Skeletal muscle satellite cell (primary cell): Measurements from ENCODE around the gene RNF151.

ENCODE experiments used
- H3K27me3 ChIP-seq: 2 replicates; pipeline ENCODE4 v1.7.0; 2013; ENCODE audit warnings: low read length; ENCODE audit not compliant: control insufficient read depth, insufficient read depth
- H3K36me3 ChIP-seq: 2 replicates; pipeline ENCODE4 v1.7.0; 2013; ENCODE audit warnings: mild to moderate bottlenecking, control low read depth, low read length; ENCODE audit not compliant: insufficient read depth
- H3K4me1 ChIP-seq: 2 replicates; pipeline ENCODE4 v1.7.0; 2013; ENCODE audit warnings: low read length; ENCODE audit not compliant: control insufficient read depth, insufficient read depth
- H3K4me2 ChIP-seq: 2 replicates; pipeline ENCODE4 v1.7.0; 2013; ENCODE audit warnings: mild to moderate bottlenecking, low read length
- H3K4me3 ChIP-seq: 2 replicates; pipeline ENCODE4 v1.7.0; 2013; ENCODE audit warnings: low read length
- H3K9ac ChIP-seq: 2 replicates; pipeline ENCODE4 v1.7.0; 2013; ENCODE audit warnings: mild to moderate bottlenecking, low read depth, low read length, moderate library complexity
- H3K9me3 ChIP-seq: replicated peaks from 2 replicates; pipeline ENCODE4 v1.7.0; 2013; ENCODE audit warnings: mild to moderate bottlenecking, control low read depth, low read length

Gene RNF151

GRCh38 chr16:1976216-1976520, 9.5 kb downstream of the RNF151 start:
- H3K4me1 ChIP-seq, result peaks cover 4% of the 10 kb centered on the region
- H3K27me3 ChIP-seq, result peaks cover 17% of the 10 kb centered on the region
- H3K9me3 ChIP-seq, result no peaks in the 10 kb centered on the region
- H3K36me3 ChIP-seq, result peaks cover 52% of the 10 kb centered on the region
- no peak overlapping the region for H3K4me3 ChIP-seq
- H3K4me2 ChIP-seq, result no peak overlapping the region
- H3K9ac ChIP-seq, result no peak overlapping the region

- H3K9ac ChIP-seq, result no peak overlapping the region
- H3K27me3 ChIP-seq, result peaks cover 28% of the 10 kb centered on the region
- peaks cover 50% of the 10 kb centered on the region for H3K36me3 ChIP-seq
Observed at GRCh38 chr16:1976951-1977874, 10.6 kb downstream of the RNF151 start.

GRCh38 chr16:1977875-1978268, 11.2 kb downstream of the RNF151 start:
- H3K9me3 ChIP-seq, result no peaks in the 10 kb centered on the region
- no peak overlapping the region for H3K9ac ChIP-seq
- peaks cover 33% of the 10 kb centered on the region for H3K27me3 ChIP-seq
- H3K4me3 ChIP-seq, result no peak overlapping the region
- peaks cover under 1% of the 10 kb centered on the region for H3K4me1 ChIP-seq
- peaks cover 50% of the 10 kb centered on the region for H3K36me3 ChIP-seq
- no peak overlapping the region for H3K4me2 ChIP-seq

More at GRCh38 chr16:1976951-1977874, 10.6 kb downstream of the RNF151 start:
- Histone ChIP-seq H3K4me3 (no peak overlapping the region), H3K4me1 (peaks cover 4% of the 10 kb centered on the region), H3K9me3 (no peaks in the 10 kb centered on the region), H3K4me2 (no peak overlapping the region)

GRCh38 chr16:1978476-1979120, 11.9 kb downstream of the RNF151 start:
- Histone ChIP-seq H3K27me3 (peaks cover 33% of the 10 kb centered on the region), H3K36me3 (peaks cover 50% of the 10 kb centered on the region), H3K4me3 (no peak overlapping the region), H3K4me2 (no peak overlapping the region), H3K9me3 (no peaks in the 10 kb centered on the region), H3K4me1 (peaks cover 4% of the 10 kb centered on the region), H3K9ac (no peak overlapping the region)

- H3K4me1 ChIP-seq, result peaks cover 6% of the 10 kb centered on the region
- no peaks in the 10 kb centered on the region for H3K9me3 ChIP-seq
- peaks cover 33% of the 10 kb centered on the region for H3K27me3 ChIP-seq
- no peak overlapping the region for H3K9ac ChIP-seq
- H3K4me2 ChIP-seq, result no peak overlapping the region
- H3K4me3 ChIP-seq, result no peak overlapping the region
- H3K36me3 ChIP-seq, result peaks cover 46% of the 10 kb centered on the region
Observed at GRCh38 chr16:1979271-1980029, 12.8 kb downstream of the RNF151 start.

GRCh38 chr16:1980030-1980769, 13.5 kb downstream of the RNF151 start:
- Histone ChIP-seq H3K4me2 (no peak overlapping the region), H3K9me3 (no peaks in the 10 kb centered on the region), H3K27me3 (peaks cover 33% of the 10 kb centered on the region), H3K4me1 (peaks cover 14% of the 10 kb centered on the region), H3K36me3 (peaks cover 39% of the 10 kb centered on the region), H3K9ac (no peak overlapping the region), H3K4me3 (no peak overlapping the region)

GRCh38 chr16:1980770-1981087, 14.1 kb downstream of the RNF151 start:
- H3K27me3 ChIP-seq, result peaks cover 33% of the 10 kb centered on the region
- H3K9ac ChIP-seq, result no peak overlapping the region
- H3K36me3 ChIP-seq, result peaks cover 34% of the 10 kb centered on the region
- no peak overlapping the region for H3K4me2 ChIP-seq
- H3K4me1 ChIP-seq, result peaks cover 19% of the 10 kb centered on the region
- H3K4me3 ChIP-seq, result no peak overlapping the region
- H3K9me3 ChIP-seq, result no peaks in the 10 kb centered on the region

GRCh38 chr16:1981398-1981836, 14.8 kb downstream of the RNF151 start, which contains the start of gene NOXO1:
TSS of gene NOXO1 (minus strand) at chr16:1981469. CDS start at chr16:1981179, 290 bp downstream.
- Histone ChIP-seq H3K27me3 (peaks cover 33% of the 10 kb centered on the region), H3K4me1 (peaks cover 22% of the 10 kb centered on the region), H3K4me3 (no peak within 1 kb of the TSS), H3K9ac (no peak within 1 kb of the TSS), H3K36me3 (peaks cover 35% of the 10 kb centered on the region), H3K9me3 (no peaks in the 10 kb centered on the region), H3K4me2 (no peak within 1 kb of the TSS)

- Histone ChIP-seq H3K9ac (no peak overlapping the region), H3K27me3 (peaks cover 33% of the 10 kb centered on the region), H3K4me3 (no peak overlapping the region)
Observed at GRCh38 chr16:1982013-1982433, 15.4 kb downstream of the RNF151 start.

GRCh38 chr16:1982991-1983543, 16.4 kb downstream of the RNF151 start:
- peaks cover 25% of the 10 kb centered on the region for H3K36me3 ChIP-seq
- H3K27me3 ChIP-seq, result peaks cover 33% of the 10 kb centered on the region
- no peak overlapping the region for H3K9ac ChIP-seq
- peaks cover 22% of the 10 kb centered on the region for H3K4me1 ChIP-seq
- no peaks in the 10 kb centered on the region for H3K9me3 ChIP-seq
- peak overlapping the region; percentile 87 for H3K4me3 ChIP-seq
- peak overlapping the region; percentile 96 for H3K4me2 ChIP-seq

More at GRCh38 chr16:1982013-1982433, 15.4 kb downstream of the RNF151 start:
- peaks cover 33% of the 10 kb centered on the region for H3K36me3 ChIP-seq
- peaks cover 22% of the 10 kb centered on the region for H3K4me1 ChIP-seq
- H3K9me3 ChIP-seq, result no peaks in the 10 kb centered on the region
- H3K4me2 ChIP-seq, result no peak overlapping the region
